HG03108 (cell line): Measurements from ENCODE around the gene C1orf198.

Source experiments
- ATAC-seq: cut with Tn5 transposase; IDR thresholded peaks from one replicate; pipeline ENCODE4 v1.9.1; 2021; ENCODE audit warnings: moderate library complexity; ENCODE audit not compliant: unreplicated experiment

C1orf198 gene

DNA sequence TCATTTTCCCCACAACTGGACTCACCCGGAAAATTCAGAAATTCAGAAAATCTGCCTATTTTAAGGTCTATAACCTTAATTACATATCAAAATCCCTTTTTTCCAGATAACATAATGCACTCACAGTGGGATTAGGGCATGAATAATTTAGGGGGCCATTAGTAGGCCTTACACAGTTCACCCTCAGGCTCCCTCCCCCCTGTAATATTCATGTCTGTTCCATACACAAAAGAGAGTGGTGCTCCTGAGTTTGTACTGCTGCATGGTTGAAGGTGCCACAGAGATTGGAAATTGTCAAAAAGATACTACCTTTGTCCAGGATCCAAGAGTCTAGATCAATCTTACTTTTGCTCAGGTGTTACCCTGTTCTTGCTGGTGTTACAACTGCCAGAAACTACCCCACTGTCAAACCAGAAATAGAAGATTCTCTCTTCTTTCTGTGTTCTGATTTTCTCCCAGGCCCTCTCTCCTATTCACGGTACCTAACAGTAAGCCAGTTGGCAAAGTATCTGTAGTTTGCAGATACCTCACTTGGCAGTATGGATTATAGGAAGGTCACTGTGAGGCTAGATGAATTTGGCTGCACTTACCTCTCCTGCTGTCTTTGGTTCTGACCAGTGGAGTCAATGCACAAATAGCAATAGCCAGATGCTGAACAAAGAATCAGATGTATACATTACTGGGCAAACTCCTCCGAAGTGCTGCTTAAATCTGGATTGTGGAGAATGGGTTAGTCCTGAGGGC, 53.2 kb downstream of the C1orf198 start:
- ATAC-seq: no peak

DNA sequence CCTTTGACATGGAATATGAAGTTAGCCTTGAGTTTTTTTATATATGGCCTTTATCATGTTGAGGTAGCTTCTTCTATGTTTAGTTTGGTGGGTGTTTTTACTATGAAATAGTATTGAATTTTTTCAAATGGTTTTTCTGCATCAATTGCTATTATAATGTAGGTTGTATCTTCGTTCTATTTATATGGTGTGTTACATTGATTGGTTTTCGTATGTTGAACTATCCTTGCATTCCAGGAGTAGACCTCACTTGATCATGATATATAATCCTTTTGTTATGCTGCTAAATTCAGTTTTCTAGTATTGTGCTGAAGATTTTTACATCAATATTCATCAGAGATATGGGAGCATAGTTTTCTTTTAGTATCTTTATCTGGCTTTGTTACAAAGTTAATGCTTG, 55.8 kb downstream of the C1orf198 start:
- ATAC-seq: no peak

DNA sequence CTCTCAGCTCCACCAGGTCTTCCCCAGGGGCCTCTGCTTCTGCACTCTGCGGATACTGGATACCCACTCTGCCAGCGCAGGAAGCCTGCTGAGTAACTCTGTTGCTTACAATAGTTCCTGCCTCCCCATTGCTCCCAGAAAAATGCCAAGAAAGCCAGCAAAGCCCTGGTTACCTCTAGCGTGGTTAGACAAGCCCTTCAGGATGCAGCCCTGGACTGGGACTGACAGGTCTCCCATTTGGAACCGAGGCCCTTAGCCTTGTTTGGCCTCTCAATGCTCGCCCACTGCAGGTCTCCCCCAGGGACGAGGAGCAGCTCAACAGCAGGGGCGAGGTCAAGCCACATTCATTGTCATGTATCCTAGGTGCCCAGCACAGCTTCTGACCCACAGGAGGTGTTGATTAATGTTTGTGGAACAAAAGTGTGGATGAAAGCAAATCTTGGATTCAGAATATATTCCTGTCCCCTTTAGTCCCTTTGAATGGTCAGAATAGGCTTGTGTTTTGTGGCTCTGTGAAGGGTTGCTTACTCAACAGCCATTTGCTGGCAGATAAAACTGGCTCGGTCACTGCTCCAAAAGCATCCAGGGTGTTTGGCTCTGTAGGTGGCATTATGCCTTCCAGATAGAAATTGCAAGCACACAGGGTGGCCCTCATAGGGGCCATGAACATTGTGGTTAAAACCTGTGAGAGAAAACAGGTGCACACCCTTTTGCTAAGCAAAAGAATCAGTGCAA, 58.9 kb downstream of the C1orf198 start:
- no peak for ATAC-seq

DNA sequence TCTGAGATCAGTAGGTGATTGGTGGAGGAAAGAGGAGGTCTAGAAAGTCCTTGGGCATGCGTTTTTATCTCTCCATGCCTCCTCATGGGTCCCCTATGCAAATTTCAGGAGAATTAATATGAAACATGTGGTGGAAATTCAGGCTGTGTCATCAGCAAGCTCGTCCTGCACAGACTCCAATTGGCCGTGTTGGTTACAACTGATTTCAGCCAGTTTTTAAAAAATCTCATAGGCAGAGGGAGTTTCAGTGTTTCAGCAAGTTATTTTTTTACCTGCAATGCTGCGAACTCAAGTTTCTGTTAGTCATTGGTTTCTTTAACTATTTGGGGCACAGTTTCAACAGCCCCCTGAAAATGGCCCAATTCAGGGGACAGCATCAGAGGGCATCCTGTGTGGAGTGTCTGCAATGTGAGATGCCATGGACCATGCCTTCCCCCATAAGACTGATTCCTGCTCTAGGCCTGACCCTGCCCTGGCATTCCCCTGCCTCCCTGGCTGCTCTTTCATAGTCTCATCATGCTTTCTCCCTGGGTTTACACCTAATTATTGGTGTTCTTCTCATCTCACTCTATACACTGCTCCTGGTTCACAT, 59.9 kb downstream of the C1orf198 start:
- ATAC-seq: no peak

DNA sequence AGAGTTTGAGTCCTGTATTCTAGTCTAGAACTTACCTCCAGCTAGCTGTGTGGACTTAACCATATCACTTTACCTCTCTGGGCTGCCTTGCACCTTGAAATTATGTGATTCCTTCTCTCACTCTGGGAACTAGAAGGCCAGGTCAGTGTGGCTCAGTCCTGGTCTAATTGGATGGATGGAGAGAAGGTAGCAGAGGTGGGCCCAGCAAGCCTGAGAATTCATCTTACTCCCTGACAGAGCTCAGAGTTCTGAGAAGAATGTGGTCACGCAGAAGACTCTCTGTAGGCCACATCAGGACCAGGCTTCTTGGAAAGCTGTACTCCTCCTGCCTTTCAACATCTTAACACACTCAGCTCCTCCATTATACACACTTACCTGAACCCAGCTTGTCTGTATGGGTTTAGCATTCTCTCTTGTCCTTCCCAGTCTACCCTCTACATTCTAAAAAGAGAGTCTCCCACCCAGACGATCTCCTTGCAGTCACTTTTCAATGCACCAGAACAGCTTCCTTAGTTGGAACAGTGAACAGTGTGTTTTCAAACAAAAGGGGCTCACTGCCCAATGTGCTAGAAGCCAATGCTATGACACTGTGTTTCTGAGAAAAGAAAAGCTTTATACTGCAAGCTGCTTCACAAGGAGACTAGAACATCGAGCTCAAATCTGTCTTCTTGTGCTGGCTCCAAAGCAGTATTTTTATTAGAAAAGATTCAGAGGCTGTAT, 60.6 kb downstream of the C1orf198 start:
- no peak for ATAC-seq

DNA sequence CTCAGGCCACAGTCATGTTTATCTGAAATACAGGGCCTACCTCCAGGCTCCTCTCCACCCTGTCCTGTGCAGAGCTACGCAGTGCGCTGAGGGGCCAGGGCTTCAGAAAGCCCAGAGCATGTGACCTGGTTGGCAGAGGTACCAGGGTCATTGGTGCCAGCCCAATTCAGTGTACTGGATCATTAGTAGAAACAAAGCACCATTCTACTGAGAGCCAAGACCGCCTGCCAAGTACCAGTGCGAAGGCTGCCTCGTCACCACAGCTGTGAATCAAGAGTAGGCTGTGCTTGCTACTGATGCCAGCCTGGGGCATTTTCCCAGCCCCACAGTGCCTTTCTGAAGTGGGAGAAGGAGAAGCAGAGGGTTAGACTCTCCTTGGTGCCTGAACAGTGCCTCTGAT, 61.3 kb downstream of the C1orf198 start:
- no peak for ATAC-seq

DNA sequence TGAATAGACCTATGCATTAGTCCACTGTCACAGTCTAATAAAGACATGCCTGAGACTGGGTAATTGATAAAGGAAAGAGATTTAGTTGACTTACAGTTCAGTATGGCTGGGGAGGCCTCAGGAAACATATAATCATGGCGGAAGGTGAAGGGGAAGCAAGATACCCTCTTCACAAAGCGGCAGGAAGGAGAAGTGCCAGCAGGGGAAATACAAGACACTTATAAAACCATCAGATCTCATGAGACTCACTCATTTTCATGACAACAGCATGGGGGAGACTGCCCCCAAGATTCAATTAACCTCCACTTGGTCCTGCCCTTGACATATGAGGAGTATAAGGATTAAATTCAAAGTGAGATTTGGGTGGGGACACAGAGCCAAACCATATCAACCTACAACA, 61.8 kb downstream of the C1orf198 start:
- ATAC-seq: no peak

DNA sequence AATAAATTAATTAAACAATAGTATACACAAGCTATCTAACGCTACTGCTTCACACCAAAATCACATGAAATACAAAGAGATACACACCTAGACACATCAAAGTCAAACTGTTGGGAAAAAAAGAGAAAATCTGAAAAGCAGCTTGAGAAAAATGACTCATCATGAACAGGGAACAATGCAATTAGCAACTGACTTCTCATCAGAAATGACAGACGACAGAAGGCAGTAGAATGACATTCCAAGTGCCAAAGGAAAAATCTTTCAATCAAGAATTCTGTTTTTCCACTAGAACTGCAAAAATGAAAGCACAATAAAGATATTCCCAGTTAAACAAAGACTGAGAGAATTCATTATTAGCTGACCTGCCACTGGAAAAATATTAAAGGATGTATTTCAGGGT, 63.9 kb downstream of the C1orf198 start:
- no peak for ATAC-seq

DNA sequence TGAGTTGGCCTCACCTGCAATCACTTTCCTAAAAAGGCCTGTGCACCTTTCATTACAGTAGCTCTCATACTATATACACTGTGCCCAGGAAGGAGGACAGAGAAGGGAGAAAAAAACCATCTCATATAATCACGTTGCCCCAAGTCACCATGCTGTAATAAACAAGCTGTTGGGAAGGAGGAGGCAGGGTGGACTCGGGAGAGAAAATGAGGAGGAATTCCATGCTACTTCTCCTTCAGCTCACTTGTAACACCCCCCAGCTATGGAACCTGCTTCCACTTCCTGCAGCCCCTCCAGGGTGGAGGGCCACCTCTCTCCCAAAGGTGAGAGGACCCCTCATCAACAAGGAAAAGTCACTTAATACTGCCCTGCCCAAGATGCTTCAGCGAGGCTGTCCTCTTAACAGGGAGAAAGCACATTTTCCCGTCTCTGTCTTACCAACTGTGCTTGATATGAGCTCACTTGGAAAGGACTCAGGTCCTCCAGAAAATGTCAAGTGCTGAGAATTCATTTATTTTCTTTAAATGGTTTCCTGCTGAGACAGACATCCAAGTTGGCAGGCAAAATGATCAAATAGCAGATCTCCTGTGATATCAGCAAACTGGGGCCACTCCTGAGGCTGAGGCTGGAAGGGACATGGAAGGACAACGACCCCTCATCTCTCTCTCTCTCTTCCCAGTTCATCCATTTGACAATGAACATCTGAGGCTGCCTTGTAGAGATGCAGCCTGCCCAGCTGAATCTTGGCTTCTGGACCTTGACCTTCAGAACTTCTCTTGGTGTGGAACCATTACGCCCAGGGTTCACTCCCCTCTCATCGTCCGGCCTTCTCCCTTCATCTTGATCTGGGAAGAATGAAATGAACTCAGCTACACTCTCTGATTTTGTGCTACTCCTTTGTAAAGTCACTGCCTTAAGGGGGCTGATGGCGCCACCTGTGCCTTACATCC, 67.2 kb downstream of the C1orf198 start:
- no peak for ATAC-seq

DNA sequence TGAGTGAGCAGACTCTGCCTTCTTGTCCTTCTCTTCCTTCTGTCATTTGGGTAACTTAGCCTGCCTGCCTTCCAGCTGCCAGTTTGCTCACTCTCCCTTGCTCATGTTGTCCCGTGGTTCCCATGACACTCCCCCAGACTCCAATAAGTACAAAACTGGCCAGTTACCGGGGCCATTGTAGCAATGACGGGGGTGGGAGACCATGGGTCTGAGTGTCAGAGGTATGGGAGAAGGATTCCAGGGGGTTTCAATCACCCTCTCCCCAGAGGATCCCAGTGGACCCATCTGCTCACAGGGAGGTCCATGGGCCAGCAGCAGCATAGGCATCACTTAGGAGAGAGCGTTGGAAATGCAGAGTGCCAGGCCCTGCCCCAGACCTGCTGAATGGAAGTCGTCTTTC, 69.8 kb downstream of the C1orf198 start:
- ATAC-seq: no peak

DNA sequence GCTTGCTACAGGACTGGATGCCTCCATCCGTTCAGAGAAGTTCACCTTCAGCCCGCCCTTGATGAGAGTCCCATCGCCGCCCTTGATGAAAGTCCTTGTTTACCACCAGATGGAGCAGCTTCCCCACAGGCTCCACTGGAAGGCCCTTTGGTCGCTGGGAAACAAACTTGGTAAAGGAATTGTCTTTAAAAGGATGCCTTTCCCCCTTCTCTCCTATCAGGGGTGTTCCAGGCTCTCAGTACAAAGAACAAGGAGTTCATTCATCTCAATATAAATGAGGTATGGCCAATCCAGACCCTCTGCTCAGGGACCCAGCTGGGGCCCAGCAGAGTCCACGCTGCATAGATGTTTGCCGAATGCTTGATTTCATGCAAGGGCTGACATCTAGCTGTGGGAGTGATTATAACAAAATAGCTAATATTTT, 70.4 kb downstream of the C1orf198 start:
- no peak for ATAC-seq

DNA sequence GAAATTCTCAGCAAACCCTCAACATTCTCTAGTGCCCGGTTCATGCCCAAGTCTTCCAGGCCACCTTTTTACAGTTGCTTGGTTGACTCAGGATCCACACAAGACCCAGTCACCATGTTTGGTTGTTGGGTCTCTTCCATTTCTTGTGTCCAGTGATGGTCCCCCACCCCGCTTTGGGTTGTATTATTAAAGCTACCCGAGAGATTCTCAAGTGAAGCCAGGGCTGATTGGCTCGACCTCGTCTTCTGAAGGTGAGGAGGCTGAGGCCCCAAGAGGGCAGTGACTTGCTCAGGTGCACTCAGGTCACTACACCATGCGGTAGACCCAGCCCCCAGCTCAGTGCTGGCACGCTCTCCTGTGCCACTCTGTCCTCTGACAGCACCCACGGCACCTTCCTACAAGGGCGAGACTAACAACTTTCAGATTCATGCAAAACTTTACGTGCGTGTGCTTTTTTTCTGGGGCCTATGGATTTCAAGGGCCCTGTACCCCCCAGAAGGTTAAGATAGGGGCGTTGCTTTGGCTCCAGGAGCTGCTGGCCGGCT, 70.9 kb downstream of the C1orf198 start:
- ATAC-seq: no peak

DNA sequence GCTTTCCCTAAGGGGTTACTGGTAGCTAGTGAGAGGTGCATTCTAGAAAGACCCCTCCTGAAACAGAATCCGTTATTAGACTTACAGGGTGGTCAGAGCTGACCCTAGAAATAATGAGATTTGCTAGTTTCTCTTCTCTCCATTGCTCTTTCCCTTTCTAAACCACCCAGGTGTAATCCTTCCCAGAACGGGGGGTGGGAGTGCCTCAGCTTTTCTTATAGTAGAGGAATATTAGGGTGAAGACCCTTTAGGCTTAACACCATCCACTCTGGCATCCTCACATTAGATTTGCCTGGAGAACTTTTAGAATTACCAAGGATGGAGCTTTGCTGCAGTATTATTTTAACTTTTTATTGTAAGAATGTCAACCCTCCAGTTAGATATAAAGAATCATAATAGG, 71.7 kb downstream of the C1orf198 start:
- ATAC-seq: no peak

DNA sequence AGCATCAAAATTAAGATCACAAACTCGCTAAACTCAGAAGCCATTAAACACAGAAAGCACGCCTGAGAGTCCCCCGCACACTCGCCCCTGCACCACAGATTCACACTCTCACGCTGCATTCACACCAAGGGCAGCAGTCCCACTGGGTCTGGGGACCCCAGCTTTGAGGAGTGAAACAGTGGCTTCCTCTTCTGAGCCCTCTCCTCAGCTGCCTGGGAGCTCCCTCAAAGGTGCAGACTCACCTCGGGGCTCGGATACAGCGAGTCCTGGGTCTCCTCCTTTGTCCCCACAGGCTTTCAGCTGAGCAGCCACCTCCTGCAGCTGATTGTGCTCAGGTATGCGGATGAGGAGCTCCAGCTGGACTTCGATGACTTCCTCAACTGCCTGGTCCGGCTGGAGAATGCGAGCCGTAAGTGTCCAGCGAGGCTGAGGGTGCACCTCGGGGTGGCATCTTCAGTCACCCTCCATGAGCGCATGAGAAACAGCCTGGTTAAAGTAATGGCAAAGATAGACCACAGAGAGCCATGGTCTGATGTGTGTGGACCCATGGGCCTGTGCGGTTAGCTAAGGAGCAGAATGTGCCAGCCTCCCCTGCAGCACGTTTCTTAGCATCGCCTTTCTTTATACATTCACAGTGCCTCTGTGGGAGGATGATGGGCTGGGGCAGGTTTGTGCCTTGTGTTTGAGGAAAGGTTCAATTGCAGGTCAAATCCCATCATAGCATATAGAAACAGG, 73.3 kb downstream of the C1orf198 start:
- no peak for ATAC-seq

DNA sequence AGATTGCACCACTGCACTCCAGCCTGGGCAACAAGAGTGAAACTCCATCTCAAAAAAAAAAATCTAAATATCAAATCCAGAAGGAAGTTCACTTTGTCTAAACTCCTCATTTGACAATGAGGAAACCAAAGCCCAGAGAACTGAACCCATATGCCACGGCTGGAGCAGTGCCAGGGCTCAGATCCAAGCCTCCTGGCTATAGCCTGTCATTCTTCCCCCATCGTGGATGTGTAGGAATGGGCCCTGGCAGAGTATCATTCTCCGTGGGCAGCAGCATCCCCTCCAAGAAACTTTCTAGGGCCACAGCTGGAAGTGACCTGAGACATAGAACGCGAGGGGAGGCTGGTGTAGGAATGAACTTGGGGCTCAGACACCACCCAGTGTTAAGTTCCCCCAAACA, 73.9 kb downstream of the C1orf198 start:
- no peak for ATAC-seq

DNA sequence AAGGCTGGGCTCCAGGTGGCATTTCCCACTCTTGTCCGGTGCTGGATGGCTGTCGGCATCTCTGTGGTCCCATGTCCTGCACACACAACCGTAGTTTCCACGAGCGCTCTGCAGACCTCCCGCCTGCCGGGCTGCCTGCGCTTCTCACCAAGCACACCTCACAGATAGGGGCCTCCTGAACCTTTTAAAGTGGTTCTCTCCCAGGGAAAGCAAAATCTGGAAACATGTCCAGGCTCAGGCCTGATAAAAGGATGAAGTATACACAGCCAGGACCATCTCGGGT, 74.9 kb downstream of the C1orf198 start:
- ATAC-seq: no peak

DNA sequence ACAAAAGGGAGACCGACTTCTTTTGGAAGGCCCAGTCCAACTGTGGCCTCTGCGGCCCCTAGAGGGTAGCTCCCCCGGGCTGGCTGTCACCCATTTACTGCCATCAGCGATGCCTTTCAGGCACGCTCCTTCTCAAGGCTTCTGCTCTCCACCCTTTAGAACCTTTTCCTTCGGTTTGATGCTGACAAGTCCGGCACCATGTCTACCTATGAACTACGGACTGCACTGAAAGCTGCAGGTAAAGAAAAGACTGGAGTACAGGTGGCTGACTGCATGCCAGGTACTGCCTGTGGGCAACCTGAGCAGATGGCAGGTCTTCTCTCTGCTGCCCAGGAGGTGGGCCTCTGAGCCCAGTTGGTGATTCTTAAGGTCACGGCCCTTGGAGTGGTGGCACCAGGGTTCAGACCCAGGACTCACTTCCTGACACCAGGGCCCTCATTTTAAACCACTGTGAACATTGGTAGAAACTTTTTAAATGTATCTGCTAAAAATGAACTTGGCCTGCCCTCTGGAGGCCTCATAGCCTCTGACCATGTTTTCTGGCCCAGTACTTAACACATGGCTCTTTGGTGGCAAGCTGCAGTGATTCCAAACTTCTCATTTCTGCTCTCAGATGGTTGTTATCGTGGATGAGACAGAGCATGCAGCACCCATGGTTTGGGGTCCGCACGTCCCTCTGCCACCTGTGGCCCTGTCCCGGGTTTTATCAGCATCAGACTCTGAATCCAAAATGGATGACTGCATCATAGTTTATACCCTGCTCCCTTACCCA, 75.4 kb downstream of the C1orf198 start:
- no peak for ATAC-seq

DNA sequence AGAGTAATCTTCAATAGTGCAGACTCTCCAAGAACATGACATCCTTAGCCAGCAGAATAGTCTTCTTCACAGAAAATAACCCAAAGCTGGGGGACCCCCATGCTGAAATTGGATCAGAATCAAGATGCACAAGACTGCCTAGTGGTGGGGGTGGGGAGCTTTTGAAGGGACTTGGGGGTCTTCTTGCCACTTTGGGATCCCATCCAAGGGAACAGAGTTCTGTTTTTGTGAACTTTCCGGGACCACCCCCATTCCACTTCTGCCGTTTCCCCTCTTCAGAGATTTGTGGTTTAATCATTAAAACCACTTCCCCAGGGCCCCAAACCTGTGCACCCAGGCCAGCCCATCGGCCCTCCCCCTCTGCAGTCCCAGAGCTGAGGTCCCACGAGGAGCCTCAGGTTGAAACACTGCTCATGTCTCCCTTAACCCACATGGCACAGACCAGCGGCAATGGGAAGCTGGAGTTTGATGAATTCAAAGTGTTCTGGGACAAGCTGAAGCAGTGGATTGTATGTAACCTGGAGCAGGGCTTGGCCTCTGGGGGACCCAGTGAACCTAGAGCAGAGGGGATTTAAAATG, 76.2 kb downstream of the C1orf198 start:
- no peak for ATAC-seq

DNA sequence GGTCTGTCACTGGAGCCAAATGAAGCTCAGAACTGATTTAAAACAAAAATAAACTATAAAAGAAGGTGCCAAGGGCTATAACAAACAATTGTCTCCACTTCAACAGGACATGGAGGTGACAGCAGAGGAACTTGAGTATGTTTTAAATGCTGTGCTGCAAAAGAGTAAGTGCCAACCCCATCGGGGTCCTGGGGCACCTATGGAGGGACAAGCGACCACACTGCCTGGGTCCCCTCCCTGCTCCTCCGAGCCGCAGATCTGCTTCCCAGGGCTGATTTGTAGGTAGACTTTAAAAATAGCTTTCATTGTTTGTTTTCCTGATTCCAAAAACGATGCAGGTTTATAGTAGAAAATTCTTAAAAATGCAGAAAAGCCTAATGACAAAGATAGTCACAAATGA, 78.3 kb downstream of the C1orf198 start:
- no peak for ATAC-seq
